ENCODE results near the gene GATAD2B. TPM values are rescaled to one million over a fixed set of nuclear protein-coding genes. Genes with fewer than 3 reads are reported as not detected.

Gene GATAD2B
- total RNA-seq, 2 donors from 2014 or later = 47.8 to 51.1 TPM

- peaks cover 96% of the 10 kb centered on the region for H3K36me3 Mint-ChIP-seq (ENCODE audit: low read depth)
- H3K27me3 Mint-ChIP-seq = no peaks in the 10 kb centered on the region
- H3K27ac Mint-ChIP-seq = peak overlapping the region; percentile 12
- no peak overlapping the region for H3K4me3 Mint-ChIP-seq
- H3K9me3 Mint-ChIP-seq = no peaks in the 10 kb centered on the region
- H3K4me1 Mint-ChIP-seq = peaks cover 3% of the 10 kb centered on the region
- ATAC-seq (replicated peaks) = no peak
Measured at GRCh38 chr1:153763365-153764225, 159.2 kb downstream of the GATAD2B start.

- no peaks in the 10 kb centered on the region for H3K9me3 Mint-ChIP-seq
- H3K27ac Mint-ChIP-seq = no peak overlapping the region
- ATAC-seq (replicated peaks) = no peak
- H3K4me1 Mint-ChIP-seq = no peaks in the 10 kb centered on the region
- no peaks in the 10 kb centered on the region for H3K27me3 Mint-ChIP-seq
- peaks cover 97% of the 10 kb centered on the region for H3K36me3 Mint-ChIP-seq (ENCODE audit: low read depth)
- no peak overlapping the region for H3K4me3 Mint-ChIP-seq
Measured at GRCh38 chr1:153760440-153760839, 162.3 kb downstream of the GATAD2B start.

Other genes with a start within 250 kb of the GATAD2B start
- under 1 TPM in 1 of 2 donors, not detected in 1; 0.19 TPM for gene NPR1, start 244.3 kb downstream of the GATAD2B start, total RNA-seq
- 100 to 1,000 TPM in 1 of 2 donors, 10 to 100 TPM in 1; 49.5 to 103 TPM for gene INTS3, start 194.9 kb downstream of the GATAD2B start, total RNA-seq
- gene SLC27A3, start 147.6 kb downstream of the GATAD2B start, total RNA-seq = 1 to 10 TPM; 9.7 to 9.8 TPM
- gene DENND4B, start 23.7 kb upstream of the GATAD2B start, total RNA-seq = 100 to 1,000 TPM in 1 of 2 donors, 10 to 100 TPM in 1; 98.0 to 130 TPM
- gene CRTC2, start 35.6 kb upstream of the GATAD2B start, total RNA-seq = 100 to 1,000 TPM in 1 of 2 donors, 10 to 100 TPM in 1; 84.9 to 131 TPM
- gene SLC39A1, start 40.6 kb upstream of the GATAD2B start, total RNA-seq = 100 to 1,000 TPM; 109 to 117 TPM
- gene CREB3L4, start 44.9 kb upstream of the GATAD2B start, total RNA-seq = 1 to 10 TPM; 7.4 to 9.3 TPM
- gene JTB, start 54.7 kb upstream of the GATAD2B start, total RNA-seq = 100 to 1,000 TPM in 1 of 2 donors, 10 to 100 TPM in 1; 89.7 to 167 TPM
- under 1 TPM; 0.66 to 0.91 TPM for gene RAB13, start 63.4 kb upstream of the GATAD2B start, total RNA-seq
- 1,000 to 10,000 TPM; 1,111 to 1,746 TPM for gene RPS27, start 67.8 kb upstream of the GATAD2B start, total RNA-seq
- under 1 TPM; 0.04 to 0.24 TPM for gene NUP210L, start 232.1 kb upstream of the GATAD2B start, total RNA-seq